Glutamatergic neuron (in vitro differentiated cells): ENCODE data around the gene ATF5. TPM values are rescaled to one million over a fixed set of nuclear protein-coding genes. Genes with fewer than 3 reads are reported as not detected.

Experiments used
- DNase-seq: peaks from one replicate; pipeline ENCODE4 v3.0.0; 2022
- H3K27ac Mint-ChIP-seq: one replicate; pipeline ENCODE4 v1.8.0; 2020; ENCODE audit warnings: mild to moderate bottlenecking, mixed read lengths, inconsistent platforms; ENCODE audit not compliant: unreplicated experiment
- H3K27me3 Mint-ChIP-seq: one replicate; pipeline ENCODE4 v1.8.0; 2020; ENCODE audit warnings: mild to moderate bottlenecking, moderate library complexity, mixed read lengths, inconsistent platforms; ENCODE audit not compliant: unreplicated experiment
- H3K36me3 Mint-ChIP-seq: one replicate; pipeline ENCODE4 v1.8.0; 2020; ENCODE audit warnings: mild to moderate bottlenecking, mixed read lengths, inconsistent platforms; ENCODE audit not compliant: unreplicated experiment
- H3K4me1 Mint-ChIP-seq: one replicate; pipeline ENCODE4 v1.8.0; 2020; ENCODE audit warnings: mild to moderate bottlenecking, low read depth, mixed read lengths, inconsistent platforms; ENCODE audit not compliant: unreplicated experiment
- H3K4me3 Mint-ChIP-seq: one replicate; pipeline ENCODE4 v1.8.0; 2020; ENCODE audit warnings: mild to moderate bottlenecking, mixed read lengths, inconsistent platforms; ENCODE audit not compliant: unreplicated experiment
- H3K9me3 Mint-ChIP-seq: one replicate; pipeline ENCODE4 v1.8.0; 2020; ENCODE audit warnings: mild to moderate bottlenecking, moderate library complexity, mixed read lengths, inconsistent platforms; ENCODE audit not compliant: unreplicated experiment
- CTCF ChIP-seq: fragments of 200-600 bp; sonication (generic); IDR thresholded peaks from one replicate; pipeline ENCODE4 v1.5.0; 2021; ENCODE audit not compliant: partially characterized antibody, unreplicated experiment
- microRNA-seq: library from miRNA; unstranded; fragments of <30 nt; microRNA quantifications from one replicate; pipeline ENCODE4, GENCODE V29; 2020; ENCODE audit not compliant: unreplicated experiment
- total RNA-seq: library from RNA; stranded (reverse); fragmentation: NEBNext Ultra II Directional; extraction: Animal tissue kit (Norgen Biotek cat#: 25700); gene quantifications from one replicate; pipeline ENCODE4 v1.2.1, GENCODE V29; 2021; ENCODE audit not compliant: unreplicated experiment

Gene ATF5
- total RNA-seq, 1 donor from 2014 or later = 138 TPM

- H3K27ac Mint-ChIP-seq = no peak overlapping the region
- peaks cover 8% of the 10 kb centered on the region for H3K27me3 Mint-ChIP-seq
Observed at GRCh38 chr19:49977076-49977475, 48.1 kb downstream of the ATF5 start.

GRCh38 chr19:49977881-49978280 is 48.9 kb downstream of the ATF5 start:
- H3K27ac Mint-ChIP-seq = no peak overlapping the region
- TF ChIP-seq CTCF = no peak
- no peak overlapping the region for H3K4me3 Mint-ChIP-seq
- no peak for DNase-seq
- peaks cover 11% of the 10 kb centered on the region for H3K27me3 Mint-ChIP-seq
- H3K36me3 Mint-ChIP-seq = peaks cover 3% of the 10 kb centered on the region
- H3K9me3 Mint-ChIP-seq = peaks cover 10% of the 10 kb centered on the region
- H3K4me1 Mint-ChIP-seq = no peaks in the 10 kb centered on the region

More at GRCh38 chr19:49977076-49977475, 48.1 kb downstream of the ATF5 start:
- no peak for DNase-seq
- Mint-ChIP-seq H3K4me1 (no peaks in the 10 kb centered on the region), H3K4me3 (no peak overlapping the region), H3K9me3 (peaks cover 8% of the 10 kb centered on the region), H3K36me3 (peaks cover 3% of the 10 kb centered on the region)
- TF ChIP-seq CTCF = no peak

GRCh38 chr19:49978324-49978723 is 49.3 kb downstream of the ATF5 start:
- Mint-ChIP-seq H3K4me1 (no peaks in the 10 kb centered on the region), H3K36me3 (peaks cover 2% of the 10 kb centered on the region), H3K27me3 (peaks cover 8% of the 10 kb centered on the region), H3K27ac (no peak overlapping the region), H3K9me3 (peaks cover 7% of the 10 kb centered on the region), H3K4me3 (no peak overlapping the region)
- DNase-seq = no peak
- no peak for TF ChIP-seq CTCF

GRCh38 chr19:49981603-49982593 is 52.9 kb downstream of the ATF5 start:
- Mint-ChIP-seq H3K4me1 (no peaks in the 10 kb centered on the region), H3K27ac (no peak overlapping the region), H3K9me3 (peaks cover 7% of the 10 kb centered on the region), H3K4me3 (no peak overlapping the region), H3K36me3 (no peaks in the 10 kb centered on the region), H3K27me3 (peaks cover 5% of the 10 kb centered on the region)
- no peak for DNase-seq
- TF ChIP-seq CTCF = no peak

Small RNA genes lying within 50 kb of the gene (microRNA-seq; reads per million reads assigned to microRNA genes)
- gene MIR4750 = 15.0 reads per million, percentile 55 among the genes with 10 or more reads in this experiment

Other genes with a start within 250 kb of the ATF5 start
- gene ADM5, start 239.6 kb upstream of the ATF5 start, total RNA-seq = 3.2 TPM
- 133 TPM for gene CPT1C, start 238.1 kb upstream of the ATF5 start, total RNA-seq
- gene TSKS, start 165.9 kb upstream of the ATF5 start, total RNA-seq = not detected
- gene AP2A1, start 162.2 kb upstream of the ATF5 start, total RNA-seq = 175 TPM
- gene FUZ, start 115.9 kb upstream of the ATF5 start, total RNA-seq = 13.6 TPM
- gene MED25, start 110.9 kb upstream of the ATF5 start, total RNA-seq = 51.0 TPM
- 342 TPM for gene PTOV1, start 78.0 kb upstream of the ATF5 start, total RNA-seq
- 81.3 TPM for gene PNKP, start 61.6 kb upstream of the ATF5 start, total RNA-seq
- 23.7 TPM for gene AKT1S1, start 51.9 kb upstream of the ATF5 start, total RNA-seq
- 56.8 TPM for gene TBC1D17, start 51.5 kb upstream of the ATF5 start, total RNA-seq
- 0.59 TPM for gene IL4I1, start 32.3 kb upstream of the ATF5 start, total RNA-seq
- 65.4 TPM for gene NUP62, start 299 bp downstream of the ATF5 start, total RNA-seq
- gene SIGLEC11, start 32.0 kb downstream of the ATF5 start, total RNA-seq = not detected
- gene VRK3, start 96.2 kb downstream of the ATF5 start, total RNA-seq = 44.5 TPM
- gene ZNF473, start 96.8 kb downstream of the ATF5 start, total RNA-seq = 13.4 TPM
- gene IZUMO2, start 234.1 kb downstream of the ATF5 start, total RNA-seq = not detected